HG02970 (cell line): ENCODE results near the gene ERMP1.
"Not testable (repeated sequence)": the region's sequence is repeated elsewhere in the genome, so short reads cannot be mapped to it uniquely, and the experiment has no call there.

Source experiments
- ATAC-seq: cut with Tn5 transposase; IDR thresholded peaks from one replicate; pipeline ENCODE4 v1.9.1; 2021; ENCODE audit warnings: mild to moderate bottlenecking, moderate library complexity, moderate number of reproducible peaks; ENCODE audit not compliant: unreplicated experiment, low FRiP score

Gene ERMP1, protein sequence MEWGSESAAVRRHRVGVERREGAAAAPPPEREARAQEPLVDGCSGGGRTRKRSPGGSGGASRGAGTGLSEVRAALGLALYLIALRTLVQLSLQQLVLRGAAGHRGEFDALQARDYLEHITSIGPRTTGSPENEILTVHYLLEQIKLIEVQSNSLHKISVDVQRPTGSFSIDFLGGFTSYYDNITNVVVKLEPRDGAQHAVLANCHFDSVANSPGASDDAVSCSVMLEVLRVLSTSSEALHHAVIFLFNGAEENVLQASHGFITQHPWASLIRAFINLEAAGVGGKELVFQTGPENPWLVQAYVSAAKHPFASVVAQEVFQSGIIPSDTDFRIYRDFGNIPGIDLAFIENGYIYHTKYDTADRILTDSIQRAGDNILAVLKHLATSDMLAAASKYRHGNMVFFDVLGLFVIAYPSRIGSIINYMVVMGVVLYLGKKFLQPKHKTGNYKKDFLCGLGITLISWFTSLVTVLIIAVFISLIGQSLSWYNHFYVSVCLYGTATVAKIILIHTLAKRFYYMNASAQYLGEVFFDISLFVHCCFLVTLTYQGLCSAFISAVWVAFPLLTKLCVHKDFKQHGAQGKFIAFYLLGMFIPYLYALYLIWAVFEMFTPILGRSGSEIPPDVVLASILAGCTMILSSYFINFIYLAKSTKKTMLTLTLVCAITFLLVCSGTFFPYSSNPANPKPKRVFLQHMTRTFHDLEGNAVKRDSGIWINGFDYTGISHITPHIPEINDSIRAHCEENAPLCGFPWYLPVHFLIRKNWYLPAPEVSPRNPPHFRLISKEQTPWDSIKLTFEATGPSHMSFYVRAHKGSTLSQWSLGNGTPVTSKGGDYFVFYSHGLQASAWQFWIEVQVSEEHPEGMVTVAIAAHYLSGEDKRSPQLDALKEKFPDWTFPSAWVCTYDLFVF

DNA sequence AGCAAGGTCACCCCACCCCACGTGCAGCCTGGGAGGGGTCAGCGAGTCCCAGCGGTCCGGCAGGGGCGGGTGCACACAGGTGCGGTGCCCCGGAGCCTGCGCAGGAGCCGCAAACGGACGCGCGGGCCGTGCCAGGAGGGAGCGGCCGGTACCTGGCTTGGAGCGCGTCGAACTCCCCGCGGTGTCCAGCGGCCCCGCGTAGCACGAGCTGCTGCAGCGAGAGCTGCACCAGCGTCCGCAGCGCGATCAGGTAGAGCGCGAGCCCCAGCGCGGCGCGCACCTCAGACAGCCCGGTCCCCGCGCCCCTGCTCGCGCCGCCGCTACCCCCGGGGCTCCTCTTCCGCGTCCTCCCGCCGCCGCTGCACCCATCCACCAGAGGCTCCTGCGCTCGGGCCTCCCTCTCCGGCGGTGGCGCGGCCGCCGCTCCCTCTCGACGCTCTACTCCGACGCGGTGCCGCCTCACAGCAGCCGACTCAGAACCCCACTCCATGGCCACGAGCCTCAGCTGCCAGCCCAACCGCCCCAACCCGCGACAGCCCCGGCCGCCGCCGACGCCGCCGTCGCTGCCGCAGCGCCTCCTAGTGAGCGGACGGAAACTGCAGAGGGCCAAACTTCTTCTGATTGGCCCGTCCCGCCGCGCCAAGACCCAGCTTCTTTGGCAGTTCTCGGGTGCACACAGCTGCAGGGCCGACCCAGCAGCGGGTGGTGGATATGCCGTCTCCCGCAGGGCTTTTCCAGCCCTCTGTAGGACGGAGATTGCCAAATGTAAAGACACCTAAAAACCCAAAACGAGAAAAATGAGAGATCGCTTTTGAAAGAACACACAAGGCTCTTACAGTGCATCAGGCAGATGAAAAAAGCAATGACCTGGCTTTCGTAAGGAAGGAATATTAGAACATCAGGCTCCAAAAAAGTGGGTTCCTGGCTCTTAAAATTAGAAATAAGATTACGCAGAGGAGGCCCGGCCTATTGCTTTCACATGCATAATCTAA is at the start of gene ERMP1:
TSS of gene ERMP1 (minus strand) at position 580 of the 992 bp plus-strand sequence. CDS start at position 490, 90 bp downstream.
- ATAC-seq = peak; percentile 72

DNA sequence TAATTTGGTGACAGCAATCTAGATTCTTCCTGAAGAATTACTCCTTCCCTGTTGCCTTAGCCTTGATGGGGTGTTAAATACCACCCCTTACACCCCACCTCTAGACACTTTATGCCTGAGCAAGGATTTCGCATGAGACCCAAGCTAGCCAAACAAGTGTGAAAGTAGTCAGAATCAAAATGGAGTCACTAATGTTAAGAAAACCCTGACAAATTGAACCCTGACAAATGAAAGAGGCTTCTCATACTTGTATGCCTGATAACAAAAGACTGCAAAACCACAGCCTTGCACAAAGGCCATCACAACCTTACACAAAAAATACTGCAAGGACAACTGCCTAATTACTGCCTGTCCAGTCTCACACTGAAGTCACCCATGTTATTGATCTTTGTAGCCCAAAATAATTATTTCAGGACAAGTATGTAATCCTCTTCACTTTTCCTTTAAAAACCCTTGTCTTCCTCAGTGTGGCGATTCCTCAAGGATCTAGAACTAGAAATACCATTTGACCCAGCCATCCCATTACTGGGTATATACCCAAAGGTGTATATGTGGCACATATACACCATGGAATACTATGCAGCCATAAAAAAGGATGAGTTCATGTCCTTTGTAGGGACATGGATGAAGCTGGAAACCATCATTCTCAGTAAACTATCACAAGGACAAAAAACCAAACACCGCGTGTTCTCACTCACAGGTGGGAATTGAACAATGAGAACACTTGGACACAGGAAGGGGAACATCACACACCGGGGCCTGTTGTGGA is 49.5 kb upstream of the ERMP1 start:
- not testable (repeated sequence) for ATAC-seq

- ATAC-seq = no peak
Observed at GRCh38 chr9:5879419-5880181, 46.7 kb upstream of the ERMP1 start.

DNA sequence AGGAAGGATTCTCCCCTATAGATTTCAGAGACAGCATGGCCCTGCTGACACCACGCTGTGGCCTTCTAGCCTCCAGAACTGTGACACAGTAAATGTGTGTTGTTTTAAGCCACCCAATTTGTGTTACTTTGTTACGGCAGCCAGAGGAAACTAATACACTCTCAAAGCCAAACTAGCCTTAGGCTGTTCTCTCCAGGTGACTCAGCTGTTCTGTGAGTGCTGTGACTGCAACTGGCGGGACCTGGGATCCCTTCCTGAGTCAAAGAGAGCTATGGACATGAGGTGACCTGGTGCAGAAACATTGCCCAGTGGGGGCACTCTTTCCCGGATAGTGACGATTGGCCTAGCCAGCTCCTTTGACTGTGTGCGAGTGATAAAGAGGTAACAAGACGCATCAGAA is 43.8 kb upstream of the ERMP1 start:
- no peak for ATAC-seq

DNA sequence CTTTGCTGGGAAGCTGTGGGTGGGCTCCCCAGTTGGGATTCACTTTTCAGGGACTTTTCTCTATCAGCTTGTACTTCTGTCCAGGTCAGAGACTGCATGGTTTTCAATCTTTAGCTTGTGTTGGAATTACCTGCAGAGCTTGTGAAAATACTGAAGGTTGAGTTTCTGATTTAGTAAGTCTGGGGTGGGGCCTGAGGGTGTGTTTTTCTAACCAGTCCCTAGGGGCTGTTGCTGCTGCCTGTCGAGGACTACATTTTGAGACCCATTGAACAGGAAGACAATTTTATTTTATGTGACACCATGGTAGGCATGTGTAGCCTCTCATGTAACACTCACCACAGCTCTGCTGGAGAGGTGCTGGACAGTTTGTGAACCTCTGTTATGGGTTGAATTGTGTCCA is 43.1 kb upstream of the ERMP1 start:
- ATAC-seq = no peak

GRCh38 chr9:5874048-5874447 is 41.1 kb upstream of the ERMP1 start:
- ATAC-seq = no peak

GRCh38 chr9:5873439-5873838 is 40.5 kb upstream of the ERMP1 start:
- ATAC-seq = no peak

DNA sequence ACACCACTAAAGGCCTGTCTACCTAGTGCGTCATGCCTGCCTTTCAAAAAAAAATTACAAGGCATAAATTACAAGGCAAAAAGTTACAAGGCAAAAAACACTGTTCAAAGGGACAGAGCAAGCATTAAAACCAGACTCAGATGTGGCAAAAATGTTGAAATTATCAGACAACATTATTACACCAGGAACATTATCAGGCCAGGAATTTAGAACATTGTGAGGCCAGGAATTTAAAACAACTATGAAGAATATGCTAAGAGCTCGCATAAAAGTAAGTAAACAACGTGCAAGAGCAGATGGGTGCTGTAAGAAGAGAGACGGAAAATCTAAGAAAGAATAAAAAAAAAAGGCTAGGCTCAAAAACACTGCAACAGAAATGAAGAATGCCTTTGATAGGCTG is 39.6 kb upstream of the ERMP1 start:
- no peak for ATAC-seq

DNA sequence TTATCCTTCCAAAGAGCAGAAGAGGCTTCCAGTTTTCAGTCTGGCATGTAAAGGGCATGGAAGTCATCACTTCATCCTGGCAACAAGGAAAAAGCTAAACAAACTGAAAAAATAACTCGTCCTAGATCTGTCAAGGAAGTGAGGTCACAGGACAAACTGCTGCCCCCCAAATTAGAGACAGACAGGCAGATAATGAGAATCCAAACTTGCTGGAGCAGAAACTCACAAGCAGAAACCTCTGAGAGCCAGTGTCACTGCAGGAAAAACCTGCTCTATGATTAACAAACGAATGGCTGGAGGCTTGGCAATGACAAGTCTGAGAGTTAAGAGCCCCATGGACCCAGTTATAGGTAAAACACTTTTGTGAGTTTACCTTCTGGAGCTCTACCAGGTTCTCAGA is 38.9 kb upstream of the ERMP1 start:
- no peak for ATAC-seq

DNA sequence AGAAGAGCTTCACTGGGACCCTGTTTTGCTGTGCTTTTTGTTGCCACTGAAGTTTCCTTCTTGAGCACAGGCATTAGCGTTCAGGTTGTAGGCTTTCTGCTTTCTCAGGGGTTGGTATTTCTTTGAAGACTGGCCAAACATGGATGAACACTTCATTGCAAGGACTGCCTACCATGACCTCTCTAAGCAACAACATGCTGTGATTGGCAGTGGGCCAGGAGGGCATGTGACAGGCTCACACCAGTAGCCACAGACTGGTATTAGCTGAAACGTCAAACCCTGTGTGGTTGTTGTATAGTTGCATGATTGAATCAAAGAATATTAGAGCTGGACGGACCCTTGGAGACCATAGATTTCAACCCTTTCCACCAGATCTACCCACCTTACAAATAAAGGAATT is 37.8 kb upstream of the ERMP1 start:
- no peak for ATAC-seq

- ATAC-seq = no peak
Observed at GRCh38 chr9:5870020-5870339, 37.1 kb upstream of the ERMP1 start.

- no peak for ATAC-seq
Observed at GRCh38 chr9:5869315-5870019, 36.5 kb upstream of the ERMP1 start.

- no peak for ATAC-seq
Observed at GRCh38 chr9:5868235-5868634, 35.3 kb upstream of the ERMP1 start.

DNA sequence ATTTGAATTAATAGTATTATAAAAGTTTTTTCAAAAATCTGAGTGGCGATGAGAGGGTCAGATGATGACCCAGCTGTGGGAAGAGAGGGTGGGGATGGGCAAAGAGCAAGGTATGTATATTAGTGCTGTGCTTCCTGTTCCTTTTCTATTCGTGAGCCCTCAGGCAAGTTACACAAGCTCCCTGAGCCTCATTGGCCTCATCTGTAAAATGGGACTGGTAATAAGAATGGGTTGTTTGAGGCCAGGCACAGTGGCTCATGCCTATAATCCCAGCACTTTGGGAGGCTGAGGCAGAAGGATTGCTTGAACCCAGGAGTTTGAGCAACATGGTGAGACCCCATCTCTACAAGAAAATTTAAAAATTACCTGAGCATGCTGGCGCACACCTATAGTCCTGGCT is 33.8 kb upstream of the ERMP1 start:
- no peak for ATAC-seq

GRCh38 chr9:5866272-5866671 is 33.4 kb upstream of the ERMP1 start:
- no peak for ATAC-seq

GRCh38 chr9:5864446-5864845 is 31.5 kb upstream of the ERMP1 start:
- ATAC-seq = no peak

DNA sequence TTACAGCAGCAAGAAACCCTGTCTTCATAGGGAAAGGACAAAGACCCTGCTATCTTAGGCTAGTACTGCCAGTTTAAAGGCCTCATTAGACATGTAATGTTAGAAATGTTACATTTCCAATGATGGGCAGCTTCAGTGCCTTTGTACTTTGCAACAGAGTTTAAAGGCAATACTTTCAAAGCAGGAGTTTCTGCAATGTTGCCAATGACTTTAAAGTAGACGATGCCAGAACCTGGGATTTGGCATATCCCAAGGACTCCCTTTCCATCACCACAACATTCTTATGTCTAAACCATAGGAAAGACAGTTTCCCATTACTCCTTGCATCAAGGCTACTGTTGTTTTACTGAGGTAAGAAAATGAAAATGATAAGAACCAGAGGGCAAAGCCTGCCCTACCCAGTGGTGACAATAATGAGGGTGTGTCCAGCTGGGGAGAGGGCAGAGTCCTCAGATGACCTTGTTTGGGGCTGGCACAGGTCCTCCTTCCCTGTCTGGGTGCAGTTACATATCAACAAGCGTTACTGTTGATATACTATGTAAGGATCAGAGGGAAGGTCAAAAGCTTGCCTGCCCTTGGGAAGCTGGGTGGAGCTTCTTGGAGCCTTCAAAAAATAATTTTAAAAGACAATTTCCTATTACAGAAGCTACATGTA is 30.3 kb upstream of the ERMP1 start:
- no peak for ATAC-seq

DNA sequence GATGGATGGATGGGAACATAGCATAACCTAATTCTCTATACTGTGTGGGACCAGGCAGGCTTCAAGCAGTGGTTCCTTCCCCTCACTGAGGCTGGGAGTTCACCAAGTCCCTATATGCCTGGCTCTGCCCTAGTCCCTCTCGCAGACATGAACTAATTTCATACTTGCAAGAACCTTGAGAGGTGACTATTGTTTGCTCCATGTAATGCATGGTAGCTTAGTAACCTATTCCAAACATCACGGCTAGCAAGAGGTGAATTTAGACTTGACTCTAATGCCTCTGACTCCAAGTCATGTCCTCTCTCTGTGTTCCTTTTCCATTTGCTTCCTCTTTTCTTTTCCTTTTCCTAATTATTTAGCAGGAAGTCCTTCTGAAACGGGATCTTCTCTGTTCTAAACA is 25.9 kb upstream of the ERMP1 start:
- ATAC-seq = no peak
